WERI-Rb-1 (cell line): ENCODE measurements around the gene ERLIN1.
A peak's percentile ranks its signal among the peaks of the same experiment; 100 is the strongest.

Source experiments
- DNase-seq: peaks from one replicate; pipeline ENCODE4 v3.0.0-alpha.2; 2020
- H3K27ac ChIP-seq: fragments of 250-450 bp; sonication (Bioruptor Pico); 2 replicates; pipeline ENCODE4 v1.5.1; 2020; ENCODE audit warnings: mild to moderate bottlenecking, moderate library complexity
- H3K27me3 ChIP-seq: fragments of 250-450 bp; sonication (Bioruptor Pico); 2 replicates; pipeline ENCODE4 v1.5.1; 2021; ENCODE audit warnings: mild to moderate bottlenecking, low read depth, moderate library complexity; ENCODE audit not compliant: insufficient read depth, severe bottlenecking
- H3K36me3 ChIP-seq: fragments of 250-450 bp; sonication (Bioruptor Pico); 2 replicates; pipeline ENCODE4 v1.5.1; 2020; ENCODE audit warnings: mild to moderate bottlenecking, moderate library complexity
- H3K4me3 ChIP-seq: 2 replicates; pipeline ENCODE4 v1.5.1; 2011; ENCODE audit warnings: low read depth, mild to moderate bottlenecking, control low read depth, low read length
- H3K9me3 ChIP-seq: fragments of 250-450 bp; sonication (Bioruptor Pico); 2 replicates; pipeline ENCODE4 v1.5.1; 2021; ENCODE audit warnings: mild to moderate bottlenecking, moderate library complexity; ENCODE audit not compliant: severe bottlenecking
- CTCF ChIP-seq: IDR thresholded peaks from 2 replicates; pipeline ENCODE4 v1.5.1; 2011; ENCODE audit warnings: low read depth, mild to moderate bottlenecking, control low read depth, inconsistent platforms, low read length

Gene ERLIN1

GRCh38 chr10:100148353-100149211 is 37.2 kb downstream of the ERLIN1 start:
- DNase-seq = peak; percentile 73
- H3K9me3 ChIP-seq = no peaks in the 10 kb centered on the region
- H3K4me3 ChIP-seq = no peak overlapping the region
- H3K27me3 ChIP-seq = no peaks in the 10 kb centered on the region
- no peak for TF ChIP-seq CTCF
- peaks cover 34% of the 10 kb centered on the region for H3K36me3 ChIP-seq
- peak overlapping the region; percentile 65 for H3K27ac ChIP-seq

DNA sequence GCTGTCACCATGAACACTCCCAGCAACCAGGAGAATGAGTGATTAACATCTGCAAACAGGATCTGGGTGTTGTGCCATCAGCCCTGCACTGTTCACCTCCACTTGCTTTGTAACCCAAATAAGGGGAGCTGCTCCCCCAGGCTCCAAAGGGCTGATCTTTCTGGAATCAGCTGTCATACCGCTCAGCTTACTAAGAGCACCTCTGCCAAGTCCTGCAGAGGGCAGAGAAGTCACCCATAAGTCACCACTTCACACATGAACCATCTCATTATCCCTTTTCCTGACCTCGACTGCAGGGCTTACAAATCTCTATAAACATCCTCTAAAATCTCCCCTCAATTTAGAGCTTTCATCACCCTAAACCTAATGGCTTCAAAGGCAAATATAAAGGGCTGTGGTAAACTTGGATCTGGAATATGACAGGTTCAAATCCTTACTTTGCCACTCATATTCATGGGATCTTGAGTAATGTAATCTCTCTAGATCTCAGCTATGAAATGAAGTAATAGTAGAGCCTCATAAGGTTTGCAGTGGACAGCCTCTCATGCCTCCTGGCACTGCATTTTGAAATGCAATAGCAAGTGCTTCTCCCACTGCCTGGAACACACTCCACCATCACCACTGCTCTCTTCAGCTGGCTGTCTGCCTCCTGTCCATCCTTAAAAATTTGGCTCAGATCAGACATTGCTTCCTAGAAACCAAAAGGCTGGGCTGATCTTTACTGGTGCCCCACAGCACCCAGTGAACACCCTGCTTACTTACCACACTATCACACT is 38.8 kb downstream of the ERLIN1 start:
- Histone ChIP-seq H3K27ac (no peak overlapping the region), H3K9me3 (no peaks in the 10 kb centered on the region), H3K27me3 (no peaks in the 10 kb centered on the region), H3K4me3 (no peak overlapping the region), H3K36me3 (peaks cover 20% of the 10 kb centered on the region)
- TF ChIP-seq CTCF = no peak
- DNase-seq = no peak

DNA sequence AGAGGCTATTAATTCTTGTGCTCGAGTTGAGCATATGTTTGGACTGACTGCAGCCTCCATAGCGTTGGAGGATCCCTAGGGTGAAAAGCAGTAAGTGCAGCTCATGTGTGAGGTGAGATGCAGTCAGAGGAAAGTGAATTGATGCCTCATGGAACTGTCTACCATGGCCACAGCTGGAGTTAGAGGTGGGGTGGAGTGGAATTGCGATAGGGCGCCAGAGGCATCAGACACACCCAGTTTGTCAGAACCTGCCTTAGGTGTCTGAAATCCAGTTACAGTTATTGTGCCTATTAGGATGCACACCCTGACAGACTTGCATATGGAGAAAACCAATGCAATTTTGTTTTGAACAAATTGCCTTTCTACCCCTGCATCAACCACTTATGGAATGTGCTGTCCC is 39.4 kb downstream of the ERLIN1 start:
- no peak for DNase-seq
- TF ChIP-seq CTCF = no peak
- Histone ChIP-seq H3K27me3 (no peaks in the 10 kb centered on the region), H3K27ac (no peak overlapping the region), H3K9me3 (no peaks in the 10 kb centered on the region), H3K4me3 (no peak overlapping the region), H3K36me3 (peaks cover 13% of the 10 kb centered on the region)

- Histone ChIP-seq H3K27me3 (no peaks in the 10 kb centered on the region), H3K9me3 (no peaks in the 10 kb centered on the region), H3K27ac (no peak overlapping the region), H3K36me3 (no peaks in the 10 kb centered on the region), H3K4me3 (no peak overlapping the region)
- TF ChIP-seq CTCF = no peak
- DNase-seq = no peak
These were observed 42.1 kb downstream of the ERLIN1 start for GRCh38 chr10:100143756-100144155.

GRCh38 chr10:100141446-100142087 is 44.3 kb downstream of the ERLIN1 start:
- TF ChIP-seq CTCF = no peak
- no peaks in the 10 kb centered on the region for H3K27me3 ChIP-seq
- no peaks in the 10 kb centered on the region for H3K9me3 ChIP-seq
- H3K36me3 ChIP-seq = no peaks in the 10 kb centered on the region
- no peak overlapping the region for H3K27ac ChIP-seq
- H3K4me3 ChIP-seq = no peak overlapping the region
- DNase-seq = no peak
